Ovary (tissue), 3 donors: ENCODE measurements around the gene PIEZO1.

Experiments
- POLR2A ChIP-seq: fragments of 450-650 bp; IDR thresholded peaks from one replicate; pipeline ENCODE4 v1.6.1; 2017; ENCODE audit warnings: antibody characterized with exemption, mild to moderate bottlenecking, moderate library complexity
- TF ChIP-seq, protein P1 (sequence below), 3 donors: fragments of 450-650 bp in 2 of 3; fragments of 200-600 bp in 1 of 3; IDR thresholded peaks; one replicate each; pipeline versions ENCODE4 v1.5.1 to v1.8.0; 2016 to 2022; ENCODE audit warnings: antibody characterized with exemption in 3 of 3, mild to moderate bottlenecking in 1 of 3
- donor health status: DM: no; HTN: no; CAD: no.

DNA sequence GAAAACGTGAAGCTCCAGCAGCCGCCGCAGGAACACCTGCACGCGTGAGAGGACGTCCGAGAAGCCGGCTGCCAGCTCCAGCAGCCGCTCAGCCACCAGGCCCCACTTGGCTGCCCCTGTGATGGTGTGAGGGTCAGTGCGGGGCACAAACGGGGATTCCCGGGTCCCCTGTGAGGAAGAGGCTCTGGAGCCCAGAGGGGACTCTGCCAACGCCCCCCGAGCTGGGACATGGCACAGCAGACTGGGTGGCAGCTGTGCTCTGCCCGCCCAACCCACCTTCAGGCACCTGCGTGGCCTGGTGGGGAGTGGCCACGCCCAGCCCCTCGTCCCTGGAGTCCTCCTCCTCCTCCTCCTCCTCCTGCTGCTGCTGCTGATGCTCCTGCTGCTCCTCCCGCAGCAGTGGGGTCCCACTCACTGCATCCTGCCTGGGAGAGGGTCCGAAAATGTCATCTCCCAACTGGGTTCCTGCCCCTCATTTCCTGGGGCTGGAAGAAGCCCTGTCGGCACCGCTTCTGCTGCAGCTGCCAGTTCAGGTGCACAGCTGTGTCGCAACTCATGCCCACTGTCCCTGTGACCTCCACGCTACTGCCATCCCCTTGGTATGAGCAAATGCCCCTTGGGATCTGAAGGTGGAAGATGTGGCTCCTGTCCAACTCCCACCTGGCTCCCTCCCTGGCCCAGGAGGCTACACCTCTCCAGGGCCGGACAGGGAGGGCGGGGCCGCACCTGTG, 51.2 kb downstream of the PIEZO1 start:
- TF ChIP-seq POLR2A: no peak
- TF ChIP-seq, protein P1, sequence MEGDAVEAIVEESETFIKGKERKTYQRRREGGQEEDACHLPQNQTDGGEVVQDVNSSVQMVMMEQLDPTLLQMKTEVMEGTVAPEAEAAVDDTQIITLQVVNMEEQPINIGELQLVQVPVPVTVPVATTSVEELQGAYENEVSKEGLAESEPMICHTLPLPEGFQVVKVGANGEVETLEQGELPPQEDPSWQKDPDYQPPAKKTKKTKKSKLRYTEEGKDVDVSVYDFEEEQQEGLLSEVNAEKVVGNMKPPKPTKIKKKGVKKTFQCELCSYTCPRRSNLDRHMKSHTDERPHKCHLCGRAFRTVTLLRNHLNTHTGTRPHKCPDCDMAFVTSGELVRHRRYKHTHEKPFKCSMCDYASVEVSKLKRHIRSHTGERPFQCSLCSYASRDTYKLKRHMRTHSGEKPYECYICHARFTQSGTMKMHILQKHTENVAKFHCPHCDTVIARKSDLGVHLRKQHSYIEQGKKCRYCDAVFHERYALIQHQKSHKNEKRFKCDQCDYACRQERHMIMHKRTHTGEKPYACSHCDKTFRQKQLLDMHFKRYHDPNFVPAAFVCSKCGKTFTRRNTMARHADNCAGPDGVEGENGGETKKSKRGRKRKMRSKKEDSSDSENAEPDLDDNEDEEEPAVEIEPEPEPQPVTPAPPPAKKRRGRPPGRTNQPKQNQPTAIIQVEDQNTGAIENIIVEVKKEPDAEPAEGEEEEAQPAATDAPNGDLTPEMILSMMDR (IDR thresholded peaks at IDR 0.05): no peak
